HepG2 (cell line): ENCODE results near the gene IGSF21. TPM values are rescaled to one million over a fixed set of nuclear protein-coding genes. Genes with fewer than 3 reads are reported as not detected.

ENCODE experiments used
- ATAC-seq: fragments of 200-7000 bp; cut with Tn5 transposase; 3 replicates; pipeline ENCODE4 v1.9.1; 2020; ENCODE audit warnings: mild to moderate bottlenecking, moderate library complexity
- BruUV-seq: library from RNA; stranded (reverse); fragments of 400-500 nt; replicated peaks from 2 replicates; lab custom pipeline; 2021; lab: Mats Ljungman, UMichigan
- CTCF ChIA-PET: fragments of 300-600 bp; formaldehyde crosslinking; extraction: SDS; loops from one replicate; lab custom pipeline; 2021; ENCODE audit warnings: low total read pairs, inconsistent platforms, low intra/inter-chr PET ratio; lab: Yijun Ruan, JAX
- POLR2A ChIA-PET: fragments of 350-600 bp; sonication (Branson Sonifier 250); formaldehyde crosslinking; loops from one replicate; lab custom pipeline; 2020; ENCODE audit warnings: antibody characterized with exemption, inconsistent platforms; lab: Yijun Ruan, JAX
- DNase-seq: peaks from one replicate; pipeline ENCODE4 v3.0.0-alpha.2; 2015; ENCODE audit warnings: low spot score
- FAIRE-seq: peaks from 3 replicates; lab custom pipeline; 2011; peaks lifted over from hg19 to GRCh38; lab: Jason Lieb, UNC
- H2AFZ ChIP-seq: one replicate; pipeline ENCODE4 v1.6.1; 2011; ENCODE audit warnings: low read length, inconsistent platforms
- H3K27ac ChIP-seq: fragments of 300-600 bp; 3 replicates; pipeline ENCODE4 v1.8.0; 2011; ENCODE audit warnings: mixed run types, mild to moderate bottlenecking, mixed read lengths, low read length, inconsistent platforms; ENCODE audit not compliant: insufficient read depth; ENCODE audit errors: extremely low read length
- H3K27me3 ChIP-seq, 2 experiments: fragments of 200-600 bp in 1 of 2; 2 replicates in 1 of 2; 3 replicates in 1 of 2; pipeline versions ENCODE4 v1.6.0 to v1.8.0; 2011; ENCODE audit warnings: low read length in 2 of 2, mild to moderate bottlenecking in 2 of 2, moderate library complexity in 2 of 2, inconsistent platforms in 1 of 2; ENCODE audit not compliant: insufficient read depth in 2 of 2, control insufficient read depth in 1 of 2
- H3K36me3 ChIP-seq, 2 experiments: fragments of 200-600 bp in 1 of 2; replicated peaks in 1 of 2; 2 replicates in 1 of 2; 3 replicates in 1 of 2; pipeline versions ENCODE4 v1.5.1 to v1.8.0; 2011; ENCODE audit warnings: low read length in 2 of 2, inconsistent platforms in 1 of 2; ENCODE audit not compliant: insufficient read depth in 2 of 2, control insufficient read depth in 1 of 2
- H3K4me1 ChIP-seq: 2 replicates; pipeline ENCODE4 v1.5.1; 2012; ENCODE audit warnings: low read length, inconsistent platforms; ENCODE audit not compliant: insufficient read depth
- H3K4me2 ChIP-seq: 2 replicates; pipeline ENCODE4 v1.6.0; 2011; ENCODE audit warnings: low read depth, low read length, inconsistent platforms
- H3K4me3 ChIP-seq, 3 experiments: fragments of 200-600 bp in 1 of 3; sonication (generic), shearing (Covaris generic) in 1 of 3; replicated peaks in 1 of 3; 2 replicates each; pipeline ENCODE4 v1.5.1; 2011 to 2016; ENCODE audit warnings: low read length in 3 of 3, inconsistent platforms in 2 of 3, low read depth in 2 of 3, mild to moderate bottlenecking in 2 of 3, control low read depth in 1 of 3, mixed read lengths in 1 of 3; ENCODE audit not compliant: insufficient read depth in 1 of 3
- H3K79me2 ChIP-seq: one replicate; pipeline ENCODE4 v1.6.1; 2011; ENCODE audit warnings: low read length, inconsistent platforms; ENCODE audit not compliant: insufficient read depth
- H3K9ac ChIP-seq: 2 replicates; pipeline ENCODE4 v1.6.0; 2011; ENCODE audit warnings: mild to moderate bottlenecking, low read depth, low read length, inconsistent platforms; ENCODE audit not compliant: insufficient read depth
- H3K9me3 ChIP-seq: 2 replicates; pipeline ENCODE4 v1.5.1; 2012; ENCODE audit warnings: mild to moderate bottlenecking, low read length
- H4K20me1 ChIP-seq: 2 replicates; pipeline ENCODE4 v1.6.0; 2011; ENCODE audit warnings: inconsistent platforms, mild to moderate bottlenecking, low read length, moderate library complexity; ENCODE audit not compliant: insufficient read depth
- AHDC1 ChIP-seq: sonication (generic); formaldehyde crosslinking; IDR thresholded peaks from 2 replicates; pipeline ENCODE4 v1.5.1; 2020; ENCODE audit warnings: mild to moderate bottlenecking, missing genetic modification reagents, borderline replicate concordance
- DNMT3B ChIP-seq: conservative IDR thresholded peaks from 2 replicates; pipeline ENCODE4 v1.6.1; 2016; ENCODE audit warnings: missing biosample characterization, control low read depth
- ELF4 ChIP-seq: sonication (generic); formaldehyde crosslinking; IDR thresholded peaks from 2 replicates; pipeline ENCODE4 v1.5.0; 2020; ENCODE audit warnings: missing genetic modification reagents, mild to moderate bottlenecking, moderate library complexity, borderline replicate concordance
- RBAK ChIP-seq: sonication (generic); formaldehyde crosslinking; IDR thresholded peaks from 2 replicates; pipeline ENCODE4 v1.5.1; 2020; ENCODE audit warnings: mild to moderate bottlenecking, missing genetic modification reagents
- SETDB1 ChIP-seq: sonication (generic); formaldehyde crosslinking; IDR thresholded peaks from 2 replicates; pipeline ENCODE4 v1.5.1; 2020; ENCODE audit warnings: missing genetic modification reagents, mild to moderate bottlenecking, borderline replicate concordance
- TARDBP ChIP-seq: sonication (generic); formaldehyde crosslinking; IDR thresholded peaks from 2 replicates; pipeline ENCODE4 v1.8.0; 2022; ENCODE audit warnings: mild to moderate bottlenecking, missing genetic modification reagents
- ZNF331 ChIP-seq: sonication (generic); formaldehyde crosslinking; IDR thresholded peaks from 2 replicates; pipeline ENCODE4 v1.4.0; 2020; ENCODE audit warnings: missing genetic modification reagents
- ZNF441 ChIP-seq: sonication (generic); formaldehyde crosslinking; IDR thresholded peaks from 2 replicates; pipeline ENCODE4 v1.7.0; 2021; ENCODE audit warnings: missing genetic modification reagents, borderline replicate concordance
- ZNF501 ChIP-seq: sonication (generic); formaldehyde crosslinking; IDR thresholded peaks from 2 replicates; pipeline ENCODE4 v1.5.1; 2020; ENCODE audit warnings: mild to moderate bottlenecking, moderate library complexity, missing genetic modification reagents
- ZNF607 ChIP-seq: sonication (generic); formaldehyde crosslinking; IDR thresholded peaks from 2 replicates; pipeline ENCODE4 v1.5.1; 2020; ENCODE audit warnings: missing genetic modification reagents, mild to moderate bottlenecking, borderline replicate concordance
- ZNF773 ChIP-seq: sonication (generic); formaldehyde crosslinking; IDR thresholded peaks from 2 replicates; pipeline ENCODE4 v1.4.0; 2020; ENCODE audit warnings: missing genetic modification reagents, borderline replicate concordance
- ZNF777 ChIP-seq: sonication (generic); formaldehyde crosslinking; IDR thresholded peaks from 2 replicates; pipeline ENCODE4 v1.4.0; 2020; ENCODE audit warnings: missing genetic modification reagents
- ZSCAN21 ChIP-seq: sonication (generic); formaldehyde crosslinking; IDR thresholded peaks from 2 replicates; pipeline ENCODE4 v1.8.0; 2022; ENCODE audit warnings: mild to moderate bottlenecking, missing genetic modification reagents, moderate library complexity, borderline replicate concordance
- WGBS: methylation state at CpG from one replicate; pipeline ENCODE4 v1.1.6; 2017; ENCODE audit warnings: low lambda C conversion rate; 5-methylcytosine and 5-hydroxymethylcytosine counted together
- in situ Hi-C: cut with HindIII; loops from 2 replicates; pipeline ENCODE4 v1.10.0; 2017; ENCODE audit warnings: low pct_unique_long_range_greater_than_20kb; ENCODE audit not compliant: extremely low pct_ligation_motif_present
- intact Hi-C: fragments of 100-400 bp; cut with micrococcal nuclease; formaldehyde crosslinking; loops from one replicate; pipeline ENCODE4 v1.10.0; 2022; ENCODE audit not compliant: unreplicated experiment
- polyA plus RNA-seq, 8 experiments: library from polyadenylated mRNA; depleted of rRNA in 3 of 8; stranded (reverse) in 7 of 8; unstranded in 1 of 8; fragments of >200 nt; fragmentation: Illumina TruSeq in 4 of 8; extraction: Trizol in 4 of 8; gene quantifications; 2 replicates each; pipeline versions ENCODE4 v1.2.1 to v1.2.3, GENCODE V29; 2011 to 2016; ENCODE audit warnings: low read depth in 4 of 8, missing spikeins in 1 of 8, mixed read lengths in 1 of 8; ENCODE audit not compliant: insufficient read depth in 1 of 8
- total RNA-seq, 5 experiments: library from RNA; depleted of rRNA; stranded (reverse); fragments of >200 nt; fragmentation: Illumina TruSeq; extraction: Trizol; gene quantifications; 2 replicates each; pipeline ENCODE4 v1.2.3, GENCODE V29; 2016; ENCODE audit warnings: low read depth in 1 of 5

IGSF21 gene
- total and polyA plus RNA-seq, 2 of the 13 experiments (the other 11 are each of a cell fraction or from before 2014, with no cell fraction given) = not detected

DNA sequence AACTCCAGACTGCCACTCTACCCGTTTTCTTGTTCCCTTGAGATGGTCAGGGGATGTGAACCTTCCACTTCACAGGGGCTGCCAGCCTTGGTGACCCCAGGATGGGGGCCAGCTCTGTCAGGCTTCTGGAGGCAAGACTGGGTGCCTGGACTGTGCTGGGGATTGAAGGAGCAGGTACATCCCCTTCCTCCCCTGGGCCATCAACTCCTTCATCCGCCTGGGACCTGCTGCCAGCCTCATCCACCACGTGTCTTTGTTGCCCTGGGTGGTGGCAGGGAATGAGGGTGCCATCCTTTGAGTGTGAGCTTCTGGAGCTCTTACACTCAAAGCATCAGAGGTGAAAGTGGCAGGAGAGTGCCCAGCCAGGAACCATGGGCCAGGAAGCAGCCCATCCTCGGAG is 139.6 kb downstream of the IGSF21 start:
- 0% methylated on average over 4 of the region's 4 CpGs for WGBS
- FAIRE-seq = no peak
- TF ChIP-seq ZNF441 (CRISPR knock-in tag) = no peak
- no peak for TF ChIP-seq TARDBP (CRISPR knock-in tag)
- TF ChIP-seq ZNF773 (CRISPR knock-in tag) = no peak
- TF ChIP-seq ZNF331 (CRISPR knock-in tag) = no peak
- TF ChIP-seq ZNF777 (CRISPR knock-in tag) = no peak
- TF ChIP-seq, all 625 proteins: peak for 0
- DNase-seq (no peak), ATAC-seq (no peak)
- no TSS peak for BruUV-seq
- Histone ChIP-seq H3K4me1 (no peaks in the 10 kb centered on the region), H3K9ac (no peak overlapping the region), H3K9me3 (peaks cover 5% of the 10 kb centered on the region; the same call in 1 of the 2 replicates), H3K79me2 (no peaks in the 10 kb centered on the region), H2AFZ (no peak overlapping the region), H3K36me3 (no peaks in the 10 kb centered on the region), H4K20me1 (no peaks in the 10 kb centered on the region), H3K4me3 (no peak overlapping the region), H3K4me2 (no peak overlapping the region), H3K27ac (no peak overlapping the region), H3K27me3 (peaks cover 0 to 4% of the 10 kb centered on the region in 2 experiments; a peak in 1 of 5 replicates)
- in situ Hi-C loops (no loop called here), intact Hi-C loops (no loop called here)
- ChIA-PET POLR2A (no interaction called here), CTCF (no interaction called here)

- no peak overlapping the region for H3K9ac ChIP-seq
- TF ChIP-seq ZNF607 (CRISPR knock-in tag) (no peak), DNMT3B (CRISPR knock-in tag) (no peak), SETDB1 (CRISPR knock-in tag) (no peak), ZSCAN21 (no peak), RBAK (CRISPR knock-in tag) (no peak), ZNF501 (CRISPR knock-in tag) (no peak), AHDC1 (no peak), ELF4 (CRISPR knock-in tag) (no peak)
These were observed 142.0 kb downstream of the IGSF21 start for GRCh38 chr1:18249631-18250030.

More at GRCh38 chr1:18249631-18250030, 142.0 kb downstream of the IGSF21 start:
- WGBS = 50% methylated on average over 2 of the region's 3 CpGs
- H3K79me2 ChIP-seq = no peaks in the 10 kb centered on the region
- no peaks in the 10 kb centered on the region for H4K20me1 ChIP-seq
- no peak overlapping the region for H3K27ac ChIP-seq
- no peak overlapping the region for H2AFZ ChIP-seq
- in situ Hi-C loops = no loop called here
- no peak for ATAC-seq
- no peak for FAIRE-seq
- BruUV-seq = no TSS peak
- peaks cover 5% of the 10 kb centered on the region; the same call in 1 of the 2 replicates for H3K9me3 ChIP-seq
- ChIA-PET POLR2A (no interaction called here), CTCF (no interaction called here)
- no peak for DNase-seq
- H3K4me1 ChIP-seq = no peaks in the 10 kb centered on the region
- peaks cover 0 to 4% of the 10 kb centered on the region in 2 experiments; a peak in 1 of 5 replicates for H3K27me3 ChIP-seq
- H3K4me2 ChIP-seq = no peak overlapping the region
- intact Hi-C loops = no loop called here
- no peak overlapping the region for H3K4me3 ChIP-seq
- H3K36me3 ChIP-seq = no peaks in the 10 kb centered on the region
